CD4-positive, alpha-beta T cell (primary cell): ENCODE data around the gene FOXR1. TPM values are rescaled to one million over a fixed set of nuclear protein-coding genes. Genes with fewer than 3 reads are reported as not detected.

Source experiments
- ATAC-seq: fragments of 200-7000 bp; cut with Tn5 transposase; one replicate; pipeline ENCODE4 v1.10.0; 2022; ENCODE audit warnings: mild to moderate bottlenecking; ENCODE audit not compliant: poor library complexity
- CTCF ChIA-PET: fragments of 350-600 bp; sonication (Branson Sonifier 250); formaldehyde crosslinking; loops from one replicate; lab custom pipeline; 2021; ENCODE audit warnings: antibody characterized with exemption, inconsistent platforms; lab: Charles Lee
- POLR2A ChIA-PET: fragments of 350-600 bp; sonication (Branson Sonifier 250); formaldehyde crosslinking; loops from one replicate; lab custom pipeline; 2021; ENCODE audit warnings: antibody characterized with exemption, inconsistent platforms; lab: Charles Lee
- DNase-seq, 14 experiments: peaks; one replicate each; pipeline ENCODE4 v3.0.0-alpha.2; 2013 to 2020; ENCODE audit warnings: mixed read lengths in 2 of 14
- H3K27ac ChIP-seq, 2 donors: one replicate each; pipeline versions ENCODE4 v1.5.1 to v1.7.0; 2013; ENCODE audit warnings: low read length in 2 of 2, low read depth in 1 of 2, mild to moderate bottlenecking in 1 of 2
- H3K27me3 ChIP-seq, 2 experiments: 1 replicate in 1 of 2; 2 replicates in 1 of 2; pipeline versions ENCODE4 v1.6.1 to v1.7.0; 2013; ENCODE audit warnings: low read length in 2 of 2, control low read depth in 1 of 2, mild to moderate bottlenecking in 1 of 2, moderate library complexity in 1 of 2; ENCODE audit not compliant: insufficient read depth in 2 of 2, control insufficient read depth in 1 of 2
- H3K36me3 ChIP-seq: one replicate; pipeline ENCODE4 v1.6.1; 2013; ENCODE audit warnings: low read length, control low read depth; ENCODE audit not compliant: insufficient read depth
- H3K4me1 ChIP-seq: one replicate; pipeline ENCODE4 v1.6.1; 2013; ENCODE audit warnings: low read length, control low read depth; ENCODE audit not compliant: insufficient read depth
- H3K4me3 ChIP-seq: one replicate; pipeline ENCODE4 v1.5.1; 2013; ENCODE audit warnings: mild to moderate bottlenecking, low read length, moderate library complexity
- H3K9me3 ChIP-seq, 2 experiments: 1 replicate in 1 of 2; 2 replicates in 1 of 2; pipeline versions ENCODE4 v1.6.1 to v1.7.0; 2013; ENCODE audit warnings: low read length in 2 of 2, mild to moderate bottlenecking in 2 of 2, control low read depth in 1 of 2, moderate library complexity in 1 of 2; ENCODE audit not compliant: control insufficient read depth in 1 of 2, insufficient read depth in 1 of 2
- H3K27ac Mint-ChIP-seq: one replicate; pipeline ENCODE4 v1.8.0; 2020; ENCODE audit warnings: mixed read lengths
- H3K27me3 Mint-ChIP-seq: one replicate; pipeline ENCODE4 v1.8.0; 2021; ENCODE audit warnings: mixed read lengths
- H3K36me3 Mint-ChIP-seq: one replicate; pipeline ENCODE4 v1.8.0; 2021; ENCODE audit warnings: low read depth, mixed read lengths
- H3K4me1 Mint-ChIP-seq: one replicate; pipeline ENCODE4 v1.8.0; 2021; ENCODE audit warnings: low read depth, mixed read lengths
- H3K4me3 Mint-ChIP-seq: one replicate; pipeline ENCODE4 v1.8.0; 2020; ENCODE audit warnings: mild to moderate bottlenecking, mixed read lengths
- H3K9me3 Mint-ChIP-seq: one replicate; pipeline ENCODE4 v1.8.0; 2020; ENCODE audit warnings: mixed read lengths
- intact Hi-C, 2 experiments: fragments of 100-400 bp; cut with DNase I in 1 of 2; cut with micrococcal nuclease in 1 of 2; formaldehyde crosslinking; loops; one replicate each; pipeline versions ENCODE4 v1.15.1 to v1.9.0; 2023 to 2025; cut with DNase I, micrococcal nuclease
- total RNA-seq, 174 experiments: library from RNA in 2 of 174; stranded (reverse) in 2 of 174; gene quantifications; one replicate each; pipeline ENCODE4 v1.2.3 and lab custom pipeline; 2021 to 2026
- TF ChIP-seq, protein P1 (sequence below): fragments of 200-600 bp; IDR thresholded peaks from one replicate; pipeline ENCODE4 v1.8.0; 2022; ENCODE audit warnings: antibody characterized with exemption, mild to moderate bottlenecking

Gene FOXR1
- total RNA-seq, 2 experiments from 2014 or later = not detected

DNA sequence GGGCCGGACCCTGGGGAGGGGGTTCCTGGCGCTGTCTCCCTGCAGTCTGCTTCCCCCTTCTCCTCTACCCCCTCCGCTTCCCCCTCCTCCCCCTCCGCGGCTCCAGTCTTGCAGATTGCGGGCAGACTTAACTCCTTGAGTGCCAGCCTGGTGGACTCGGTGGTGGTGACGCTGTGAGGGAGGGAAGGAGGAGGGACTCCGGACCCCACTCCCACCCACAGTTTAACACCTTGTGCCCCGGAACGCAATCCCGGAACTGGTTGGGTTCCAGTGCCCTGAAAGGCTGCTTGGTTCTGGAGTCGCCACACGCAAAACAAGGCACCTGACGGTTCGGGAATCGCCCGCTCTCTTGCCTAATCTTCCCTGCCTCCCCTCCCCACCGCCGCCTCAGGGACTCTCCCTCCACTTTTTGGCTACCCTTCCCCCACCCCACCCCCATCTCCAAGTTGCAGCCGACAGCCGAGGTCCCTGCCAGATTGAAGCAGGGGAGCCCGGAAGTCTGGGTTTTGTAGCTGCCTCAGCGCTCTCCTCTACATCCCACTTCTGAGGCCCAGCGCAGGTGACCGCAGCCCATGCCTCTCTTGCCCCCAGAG, 42.0 kb upstream of the FOXR1 start:
- TF ChIP-seq, protein P1, sequence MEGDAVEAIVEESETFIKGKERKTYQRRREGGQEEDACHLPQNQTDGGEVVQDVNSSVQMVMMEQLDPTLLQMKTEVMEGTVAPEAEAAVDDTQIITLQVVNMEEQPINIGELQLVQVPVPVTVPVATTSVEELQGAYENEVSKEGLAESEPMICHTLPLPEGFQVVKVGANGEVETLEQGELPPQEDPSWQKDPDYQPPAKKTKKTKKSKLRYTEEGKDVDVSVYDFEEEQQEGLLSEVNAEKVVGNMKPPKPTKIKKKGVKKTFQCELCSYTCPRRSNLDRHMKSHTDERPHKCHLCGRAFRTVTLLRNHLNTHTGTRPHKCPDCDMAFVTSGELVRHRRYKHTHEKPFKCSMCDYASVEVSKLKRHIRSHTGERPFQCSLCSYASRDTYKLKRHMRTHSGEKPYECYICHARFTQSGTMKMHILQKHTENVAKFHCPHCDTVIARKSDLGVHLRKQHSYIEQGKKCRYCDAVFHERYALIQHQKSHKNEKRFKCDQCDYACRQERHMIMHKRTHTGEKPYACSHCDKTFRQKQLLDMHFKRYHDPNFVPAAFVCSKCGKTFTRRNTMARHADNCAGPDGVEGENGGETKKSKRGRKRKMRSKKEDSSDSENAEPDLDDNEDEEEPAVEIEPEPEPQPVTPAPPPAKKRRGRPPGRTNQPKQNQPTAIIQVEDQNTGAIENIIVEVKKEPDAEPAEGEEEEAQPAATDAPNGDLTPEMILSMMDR = no peak
- peak overlapping the region; percentile 89 for H3K4me3 Mint-ChIP-seq
- intact Hi-C loops = loop anchor here (1.0 to 5.0 kb wide), 6 partner anchors 22 to 188 kb away; partner anchors contain the start of genes CENATAC (in 1 of the 2) and UPK2 (in 1 of the 2)
- Histone ChIP-seq H3K27ac (peak overlapping the region; percentile 98 to 100), H3K27me3 (no peaks in the 10 kb centered on the region), H3K4me1 (peaks cover 53% of the 10 kb centered on the region), H3K9me3 (no peaks in the 10 kb centered on the region), H3K36me3 (no peaks in the 10 kb centered on the region), H3K4me3 (peak overlapping the region; percentile 93)
- peak; percentile 63 to 94 (median 82) for DNase-seq
- H3K36me3 Mint-ChIP-seq = peaks cover 37% of the 10 kb centered on the region
- H3K9me3 Mint-ChIP-seq = no peaks in the 10 kb centered on the region
- ATAC-seq = peak; percentile 19
- peaks cover 5% of the 10 kb centered on the region for H3K27me3 Mint-ChIP-seq
- POLR2A ChIA-PET = interaction anchor here (0.6 to 9.8 kb wide), 19 partner anchors 11 to 377 kb away, joined by 3 to 187 read pairs (median 4); partner anchors contain the start of genes CENATAC, CXCR5, DDX6 and RPS25
- peak overlapping the region; percentile 97 for H3K27ac Mint-ChIP-seq
- CTCF ChIA-PET = interaction anchor here (0.8 to 3.5 kb wide), 16 partner anchors 14 to 161 kb away, joined by 3 to 42 read pairs (median 6); partner anchors contain the start of genes SLC37A4 and UPK2
- peaks cover 54% of the 10 kb centered on the region for H3K4me1 Mint-ChIP-seq

DNA sequence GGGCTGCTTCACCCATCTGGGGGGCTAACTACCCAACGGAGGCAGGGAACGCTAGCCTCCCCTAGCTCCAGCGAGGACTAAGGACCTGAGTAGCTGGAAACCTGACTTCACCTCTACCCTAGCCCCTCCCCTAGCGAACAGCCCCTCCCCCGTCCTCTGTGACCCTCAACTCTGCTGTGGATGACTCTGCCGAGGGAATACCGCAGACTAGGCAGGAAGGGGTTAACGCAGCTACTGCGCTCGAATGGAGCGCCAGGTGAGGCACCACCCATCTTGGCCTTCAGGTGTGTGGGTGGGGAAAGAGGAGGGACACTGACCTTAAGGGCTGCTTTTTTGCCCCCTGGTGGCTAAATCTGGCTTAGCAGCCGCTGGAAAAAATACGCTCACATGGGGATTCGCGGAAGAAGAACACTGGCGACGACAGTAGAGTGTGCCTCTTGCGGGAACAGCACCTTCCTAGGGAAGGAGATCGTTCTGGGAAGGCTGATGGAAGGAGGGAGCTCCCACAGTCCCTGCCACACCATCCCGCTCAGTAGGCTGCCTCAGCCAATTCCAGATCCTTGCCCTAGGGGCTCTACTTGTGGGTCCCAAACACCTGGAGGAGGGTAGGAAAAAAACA, 41.4 kb upstream of the FOXR1 start:
- H3K27ac Mint-ChIP-seq = peak overlapping the region; percentile 97
- no peaks in the 10 kb centered on the region for H3K27me3 ChIP-seq
- TF ChIP-seq, protein P1 = peak; percentile 96
- POLR2A ChIA-PET = interaction anchor here (0.6 to 9.8 kb wide), 20 partner anchors 10 to 376 kb away, joined by 3 to 187 read pairs (median 4); partner anchors contain the start of genes CENATAC, CXCR5, DDX6 and RPS25
- peaks cover 5% of the 10 kb centered on the region for H3K27me3 Mint-ChIP-seq
- no peaks in the 10 kb centered on the region for H3K9me3 ChIP-seq
- peaks cover 32% of the 10 kb centered on the region for H3K36me3 Mint-ChIP-seq
- no peaks in the 10 kb centered on the region for H3K36me3 ChIP-seq
- CTCF ChIA-PET = interaction anchor here (0.8 to 3.5 kb wide), 17 partner anchors 13 to 240 kb away, joined by 3 to 42 read pairs (median 6); partner anchors contain the start of genes SLC37A4 and UPK2
- intact Hi-C loops = loop anchor here in 1 of 2 experiments (1.0 to 5.0 kb wide), 5 partner anchors 23 to 187 kb away; partner anchors contain the start of genes CENATAC and UPK2
- peaks cover 53% of the 10 kb centered on the region for H3K4me1 Mint-ChIP-seq
- H3K9me3 Mint-ChIP-seq = no peaks in the 10 kb centered on the region
- ATAC-seq = peak; percentile 13
- peak overlapping the region; percentile 93 for H3K4me3 ChIP-seq
- H3K4me3 Mint-ChIP-seq = peak overlapping the region; percentile 89
- peak overlapping the region; percentile 98 to 100 for H3K27ac ChIP-seq
- peak; percentile 73 to 93 (median 86) for DNase-seq
- peaks cover 53% of the 10 kb centered on the region for H3K4me1 ChIP-seq

DNA sequence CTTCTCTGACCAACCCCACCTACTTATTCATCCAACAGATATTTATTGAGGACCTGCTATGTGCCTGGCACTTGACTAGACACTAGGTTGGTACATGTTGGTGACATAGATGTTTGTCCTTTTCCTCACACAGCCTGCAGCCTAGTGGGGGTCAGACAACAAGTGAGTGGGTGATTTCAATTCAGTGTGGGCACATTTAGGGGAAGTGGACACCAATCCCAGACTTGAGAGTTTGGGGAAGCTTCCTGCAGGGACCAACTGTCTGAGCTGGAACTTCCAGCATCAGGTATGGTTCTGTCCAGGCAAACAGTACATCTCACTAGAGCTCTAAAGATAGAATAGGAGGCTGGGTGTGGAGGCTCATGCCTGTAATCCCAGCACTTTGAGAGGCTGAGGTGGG, 40.0 kb upstream of the FOXR1 start:
- DNase-seq (peak in 1 of 14 experiments; percentile 9), ATAC-seq (no peak)
- CTCF ChIA-PET = interaction anchor here (1.7 to 1.9 kb wide), 2 partner anchors 36 to 242 kb away, joined by 8 read pairs; no protein-coding TSS in a partner anchor
- H3K36me3 Mint-ChIP-seq = peaks cover 22% of the 10 kb centered on the region
- Histone ChIP-seq H3K9me3 (no peaks in the 10 kb centered on the region), H3K4me3 (no peak overlapping the region), H3K4me1 (peaks cover 46% of the 10 kb centered on the region), H3K36me3 (no peaks in the 10 kb centered on the region), H3K27ac (peak overlapping the region in 1 of 2 donors; percentile 98), H3K27me3 (no peaks in the 10 kb centered on the region)
- peak overlapping the region; percentile 97 for H3K27ac Mint-ChIP-seq
- H3K4me3 Mint-ChIP-seq = peak overlapping the region; percentile 89
- H3K4me1 Mint-ChIP-seq = peaks cover 48% of the 10 kb centered on the region
- TF ChIP-seq, protein P1 = no peak
- POLR2A ChIA-PET = interaction anchor here (0.7 to 3.9 kb wide), 3 partner anchors 9 to 139 kb away, joined by 3 to 37 read pairs (median 4); no protein-coding TSS in a partner anchor
- intact Hi-C loops = loop anchor here in 1 of 2 experiments (2.0 to 5.0 kb wide), 4 partner anchors 25 to 186 kb away; partner anchors contain the start of genes CENATAC and UPK2
- peaks cover under 1% of the 10 kb centered on the region for H3K27me3 Mint-ChIP-seq
- no peaks in the 10 kb centered on the region for H3K9me3 Mint-ChIP-seq
